SK-N-SH treated with all-trans-retinoic acid at 6 μM for 48 hours (cell line): ENCODE results near the gene CLEC4F.

Source experiments
- ATAC-seq: fragments of 200-7000 bp; cut with Tn5 transposase; 3 replicates; pipeline ENCODE4 v1.9.1; 2020; ENCODE audit warnings: mild to moderate bottlenecking, moderate library complexity
- ARNTL ChIP-seq: fragments of 450-650 bp; formaldehyde crosslinking; IDR thresholded peaks from 2 replicates; pipeline ENCODE4 v1.5.0; 2020; ENCODE audit warnings: low read depth, mild to moderate bottlenecking, moderate library complexity, borderline replicate concordance
- CSDC2 ChIP-seq: fragments of 250-450 bp; sonication (Bioruptor Pico); IDR thresholded peaks from 2 replicates; pipeline ENCODE4 v1.5.0; 2020; ENCODE audit warnings: mild to moderate bottlenecking, moderate library complexity
- ESRRG ChIP-seq: fragments of 250-450 bp; sonication (Bioruptor Pico); IDR thresholded peaks from 2 replicates; pipeline ENCODE4 v1.6.1; 2021; ENCODE audit warnings: mild to moderate bottlenecking
- GLIS3 ChIP-seq: fragments of 250-450 bp; sonication (Bioruptor Pico); IDR thresholded peaks from 2 replicates; pipeline ENCODE4 v1.5.0; 2020; ENCODE audit warnings: mild to moderate bottlenecking, moderate library complexity
- OSR1 ChIP-seq: fragments of 250-450 bp; sonication (Bioruptor Pico); IDR thresholded peaks from 2 replicates; pipeline ENCODE4 v1.8.0; 2022; ENCODE audit warnings: moderate library complexity, mild to moderate bottlenecking, inconsistent platforms
- PPARA ChIP-seq: fragments of 250-450 bp; sonication (Bioruptor Pico); IDR thresholded peaks from 2 replicates; pipeline ENCODE4 v1.5.0; 2020; ENCODE audit warnings: mild to moderate bottlenecking, borderline replicate concordance
- RARB ChIP-seq: fragments of 250-450 bp; sonication (Bioruptor Pico); IDR thresholded peaks from 2 replicates; pipeline ENCODE4 v1.8.0; 2021; ENCODE audit warnings: mild to moderate bottlenecking, moderate library complexity
- TCF4 ChIP-seq: fragments of 250-450 bp; sonication (Bioruptor Pico); IDR thresholded peaks from 2 replicates; pipeline ENCODE4 v1.8.0; 2021; ENCODE audit warnings: mild to moderate bottlenecking, moderate library complexity, borderline replicate concordance
- TOX ChIP-seq: fragments of 250-450 bp; sonication (Bioruptor Pico); IDR thresholded peaks from 2 replicates; pipeline ENCODE4 v1.8.0; 2021; ENCODE audit warnings: mild to moderate bottlenecking, moderate library complexity, borderline replicate concordance
- ZFP3 ChIP-seq: fragments of 250-450 bp; sonication (Bioruptor Pico); IDR thresholded peaks from 2 replicates; pipeline ENCODE4 v1.5.0; 2020; ENCODE audit warnings: mild to moderate bottlenecking, moderate library complexity
- ZNF565 ChIP-seq: fragments of 450-650 bp; formaldehyde crosslinking; conservative IDR thresholded peaks from 2 replicates; pipeline ENCODE4 v1.5.0; 2020; ENCODE audit warnings: low read depth, mild to moderate bottlenecking, moderate library complexity
- ZNF70 ChIP-seq: fragments of 450-650 bp; formaldehyde crosslinking; IDR thresholded peaks from 2 replicates; pipeline ENCODE4 v1.5.0; 2020; ENCODE audit warnings: mild to moderate bottlenecking, moderate library complexity
- ZNF8 ChIP-seq: fragments of 450-650 bp; formaldehyde crosslinking; IDR thresholded peaks from 2 replicates; pipeline ENCODE4 v1.5.0; 2020; ENCODE audit warnings: mild to moderate bottlenecking, moderate library complexity
- TF ChIP-seq, protein P1 (sequence below): fragments of 250-450 bp; sonication (Bioruptor Pico); IDR thresholded peaks from 2 replicates; pipeline ENCODE4 v1.8.0; 2021; ENCODE audit warnings: low read depth, mild to moderate bottlenecking, moderate library complexity, borderline replicate concordance
- TF ChIP-seq, protein P2 (sequence below): fragments of 250-450 bp; sonication (Bioruptor Pico); IDR thresholded peaks from 2 replicates; pipeline ENCODE4 v1.5.0; 2020; ENCODE audit warnings: mild to moderate bottlenecking, moderate library complexity
- TF ChIP-seq, protein P3 (sequence below): fragments of 250-450 bp; sonication (Bioruptor Pico); IDR thresholded peaks from 2 replicates; pipeline ENCODE4 v1.5.1; 2021; ENCODE audit warnings: mild to moderate bottlenecking, moderate library complexity
- TF ChIP-seq, protein P4 (sequence below): fragments of 250-450 bp; sonication (Bioruptor Pico); IDR thresholded peaks from 2 replicates; pipeline ENCODE4 v1.8.0; 2020; ENCODE audit warnings: mild to moderate bottlenecking, moderate library complexity, borderline replicate concordance

Gene CLEC4F

DNA sequence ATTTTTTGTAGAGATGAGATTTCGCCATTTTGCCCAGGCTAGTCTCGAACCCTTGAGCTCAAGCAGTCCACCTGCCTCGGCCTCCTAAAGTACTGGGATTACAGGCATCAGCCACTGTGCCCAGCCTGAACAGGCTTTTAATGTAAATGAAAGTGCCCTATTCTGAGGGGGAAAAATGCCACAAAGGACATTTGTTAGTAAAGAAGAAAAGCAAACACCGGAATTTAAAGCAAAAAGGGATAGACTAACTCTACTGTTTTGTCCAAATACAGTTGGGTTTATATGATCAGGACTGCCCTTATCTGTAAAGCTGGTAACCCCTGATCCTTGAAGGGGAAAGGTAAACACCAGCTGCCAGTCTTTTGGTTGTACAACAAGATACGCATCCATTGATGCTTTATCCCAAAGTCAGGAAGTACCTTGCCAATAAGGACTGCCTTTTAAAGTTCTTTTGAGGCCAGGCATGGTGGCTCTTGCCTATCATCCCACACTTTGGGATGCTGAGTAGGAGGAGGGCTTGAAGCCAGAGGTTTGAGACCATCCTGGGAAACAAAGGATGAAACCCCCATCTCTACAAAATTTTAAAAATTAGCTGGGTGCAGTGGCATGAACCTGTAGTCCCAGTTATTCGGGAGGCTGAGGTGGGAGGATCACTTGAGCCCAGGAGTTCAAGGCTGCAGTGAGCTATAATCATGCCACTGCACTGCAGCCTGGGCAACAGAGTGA, 13.1 kb downstream of the CLEC4F start (continued):
- TF ChIP-seq, protein P1, sequence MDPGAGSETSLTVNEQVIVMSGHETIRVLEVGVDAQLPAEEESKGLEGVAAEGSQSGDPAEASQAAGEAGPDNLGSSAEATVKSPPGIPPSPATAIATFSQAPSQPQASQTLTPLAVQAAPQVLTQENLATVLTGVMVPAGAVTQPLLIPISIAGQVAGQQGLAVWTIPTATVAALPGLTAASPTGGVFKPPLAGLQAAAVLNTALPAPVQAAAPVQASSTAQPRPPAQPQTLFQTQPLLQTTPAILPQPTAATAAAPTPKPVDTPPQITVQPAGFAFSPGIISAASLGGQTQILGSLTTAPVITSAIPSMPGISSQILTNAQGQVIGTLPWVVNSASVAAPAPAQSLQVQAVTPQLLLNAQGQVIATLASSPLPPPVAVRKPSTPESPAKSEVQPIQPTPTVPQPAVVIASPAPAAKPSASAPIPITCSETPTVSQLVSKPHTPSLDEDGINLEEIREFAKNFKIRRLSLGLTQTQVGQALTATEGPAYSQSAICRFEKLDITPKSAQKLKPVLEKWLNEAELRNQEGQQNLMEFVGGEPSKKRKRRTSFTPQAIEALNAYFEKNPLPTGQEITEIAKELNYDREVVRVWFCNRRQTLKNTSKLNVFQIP (CRISPR knock-in tag) = no peak
- TF ChIP-seq TOX (CRISPR knock-in tag) (no peak), ARNTL (CRISPR knock-in tag) (no peak)
- TF ChIP-seq, protein P2, sequence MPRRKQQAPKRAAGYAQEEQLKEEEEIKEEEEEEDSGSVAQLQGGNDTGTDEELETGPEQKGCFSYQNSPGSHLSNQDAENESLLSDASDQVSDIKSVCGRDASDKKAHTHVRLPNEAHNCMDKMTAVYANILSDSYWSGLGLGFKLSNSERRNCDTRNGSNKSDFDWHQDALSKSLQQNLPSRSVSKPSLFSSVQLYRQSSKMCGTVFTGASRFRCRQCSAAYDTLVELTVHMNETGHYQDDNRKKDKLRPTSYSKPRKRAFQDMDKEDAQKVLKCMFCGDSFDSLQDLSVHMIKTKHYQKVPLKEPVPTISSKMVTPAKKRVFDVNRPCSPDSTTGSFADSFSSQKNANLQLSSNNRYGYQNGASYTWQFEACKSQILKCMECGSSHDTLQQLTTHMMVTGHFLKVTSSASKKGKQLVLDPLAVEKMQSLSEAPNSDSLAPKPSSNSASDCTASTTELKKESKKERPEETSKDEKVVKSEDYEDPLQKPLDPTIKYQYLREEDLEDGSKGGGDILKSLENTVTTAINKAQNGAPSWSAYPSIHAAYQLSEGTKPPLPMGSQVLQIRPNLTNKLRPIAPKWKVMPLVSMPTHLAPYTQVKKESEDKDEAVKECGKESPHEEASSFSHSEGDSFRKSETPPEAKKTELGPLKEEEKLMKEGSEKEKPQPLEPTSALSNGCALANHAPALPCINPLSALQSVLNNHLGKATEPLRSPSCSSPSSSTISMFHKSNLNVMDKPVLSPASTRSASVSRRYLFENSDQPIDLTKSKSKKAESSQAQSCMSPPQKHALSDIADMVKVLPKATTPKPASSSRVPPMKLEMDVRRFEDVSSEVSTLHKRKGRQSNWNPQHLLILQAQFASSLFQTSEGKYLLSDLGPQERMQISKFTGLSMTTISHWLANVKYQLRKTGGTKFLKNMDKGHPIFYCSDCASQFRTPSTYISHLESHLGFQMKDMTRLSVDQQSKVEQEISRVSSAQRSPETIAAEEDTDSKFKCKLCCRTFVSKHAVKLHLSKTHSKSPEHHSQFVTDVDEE (CRISPR knock-in tag) = no peak

DNA sequence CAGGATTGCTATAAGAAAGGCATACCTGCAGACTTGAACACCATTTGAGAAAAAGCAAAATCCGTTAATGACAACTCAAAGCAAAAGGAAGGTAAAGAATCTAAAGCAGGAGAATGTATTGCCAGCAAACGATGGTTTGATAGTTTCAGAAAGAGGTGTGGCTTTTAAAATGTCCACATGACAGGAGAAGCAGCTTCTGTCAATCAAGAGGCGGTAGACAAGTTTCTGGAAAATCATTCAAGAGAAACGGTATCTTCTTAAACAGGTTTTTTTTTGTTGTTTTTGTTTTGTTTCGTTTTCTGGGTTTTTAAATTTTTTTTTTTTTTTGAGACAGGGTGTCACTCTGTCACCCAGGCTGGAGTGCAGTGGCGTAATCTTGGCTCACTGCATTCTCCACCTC, 13.8 kb downstream of the CLEC4F start:
- no peak for ATAC-seq
- no peak for TF ChIP-seq ZFP3 (CRISPR knock-in tag)
- TF ChIP-seq, protein P3, sequence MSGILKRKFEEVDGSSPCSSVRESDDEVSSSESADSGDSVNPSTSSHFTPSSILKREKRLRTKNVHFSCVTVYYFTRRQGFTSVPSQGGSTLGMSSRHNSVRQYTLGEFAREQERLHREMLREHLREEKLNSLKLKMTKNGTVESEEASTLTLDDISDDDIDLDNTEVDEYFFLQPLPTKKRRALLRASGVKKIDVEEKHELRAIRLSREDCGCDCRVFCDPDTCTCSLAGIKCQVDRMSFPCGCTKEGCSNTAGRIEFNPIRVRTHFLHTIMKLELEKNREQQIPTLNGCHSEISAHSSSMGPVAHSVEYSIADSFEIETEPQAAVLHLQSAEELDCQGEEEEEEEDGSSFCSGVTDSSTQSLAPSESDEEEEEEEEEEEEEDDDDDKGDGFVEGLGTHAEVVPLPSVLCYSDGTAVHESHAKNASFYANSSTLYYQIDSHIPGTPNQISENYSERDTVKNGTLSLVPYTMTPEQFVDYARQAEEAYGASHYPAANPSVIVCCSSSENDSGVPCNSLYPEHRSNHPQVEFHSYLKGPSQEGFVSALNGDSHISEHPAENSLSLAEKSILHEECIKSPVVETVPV (CRISPR knock-in tag) = no peak
- TF ChIP-seq, protein P1 (CRISPR knock-in tag) = no peak
- no peak for TF ChIP-seq ESRRG (CRISPR knock-in tag)
- TF ChIP-seq ZNF8 (CRISPR knock-in tag) = no peak
- TF ChIP-seq, protein P4, sequence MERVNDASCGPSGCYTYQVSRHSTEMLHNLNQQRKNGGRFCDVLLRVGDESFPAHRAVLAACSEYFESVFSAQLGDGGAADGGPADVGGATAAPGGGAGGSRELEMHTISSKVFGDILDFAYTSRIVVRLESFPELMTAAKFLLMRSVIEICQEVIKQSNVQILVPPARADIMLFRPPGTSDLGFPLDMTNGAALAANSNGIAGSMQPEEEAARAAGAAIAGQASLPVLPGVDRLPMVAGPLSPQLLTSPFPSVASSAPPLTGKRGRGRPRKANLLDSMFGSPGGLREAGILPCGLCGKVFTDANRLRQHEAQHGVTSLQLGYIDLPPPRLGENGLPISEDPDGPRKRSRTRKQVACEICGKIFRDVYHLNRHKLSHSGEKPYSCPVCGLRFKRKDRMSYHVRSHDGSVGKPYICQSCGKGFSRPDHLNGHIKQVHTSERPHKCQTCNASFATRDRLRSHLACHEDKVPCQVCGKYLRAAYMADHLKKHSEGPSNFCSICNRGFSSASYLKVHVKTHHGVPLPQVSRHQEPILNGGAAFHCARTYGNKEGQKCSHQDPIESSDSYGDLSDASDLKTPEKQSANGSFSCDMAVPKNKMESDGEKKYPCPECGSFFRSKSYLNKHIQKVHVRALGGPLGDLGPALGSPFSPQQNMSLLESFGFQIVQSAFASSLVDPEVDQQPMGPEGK (CRISPR knock-in tag) = no peak
- no peak for TF ChIP-seq ZNF565 (CRISPR knock-in tag)
- no peak for TF ChIP-seq RARB
- no peak for TF ChIP-seq CSDC2 (CRISPR knock-in tag)
- TF ChIP-seq ZNF70 (CRISPR knock-in tag) = no peak
- TF ChIP-seq TCF4 (CRISPR knock-in tag) = no peak
- no peak for TF ChIP-seq TOX (CRISPR knock-in tag)

DNA sequence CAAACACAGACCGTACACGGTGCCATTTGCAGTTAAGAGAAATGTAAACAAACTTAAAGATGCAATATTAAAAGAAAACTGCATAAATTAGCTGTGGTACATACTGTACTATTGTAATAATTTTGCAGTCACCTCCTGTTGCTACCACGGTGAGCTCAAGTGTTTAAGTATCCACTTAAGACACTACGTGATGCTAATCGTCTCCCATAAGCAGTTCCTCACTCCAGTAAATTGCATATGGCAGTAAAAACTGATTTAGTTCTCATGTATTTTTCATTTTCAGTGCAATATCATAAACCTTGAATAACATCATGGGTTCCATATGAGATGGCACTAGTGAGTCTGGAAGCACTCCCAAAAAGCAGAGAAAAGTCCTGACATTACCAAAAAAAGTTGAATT, 14.4 kb downstream of the CLEC4F start:
- no peak for TF ChIP-seq PPARA (CRISPR knock-in tag)
- TF ChIP-seq ZFP3 (CRISPR knock-in tag) = no peak
- no peak for TF ChIP-seq GLIS3 (CRISPR knock-in tag)
- TF ChIP-seq ZNF565 (CRISPR knock-in tag) = no peak
- TF ChIP-seq TOX (CRISPR knock-in tag) = no peak
- TF ChIP-seq OSR1 = no peak
- TF ChIP-seq, protein P2 (CRISPR knock-in tag) = no peak
- no peak for TF ChIP-seq ZNF8 (CRISPR knock-in tag)
- TF ChIP-seq ZNF70 (CRISPR knock-in tag) = no peak
- ATAC-seq = no peak
